HG03575 (cell line): ENCODE measurements around the gene COA3.
"Not testable (repeated sequence)": the region's sequence is repeated elsewhere in the genome, so short reads cannot be mapped to it uniquely, and the experiment has no call there.

ENCODE experiments used
- ATAC-seq: cut with Tn5 transposase; IDR thresholded peaks from one replicate; pipeline ENCODE4 v1.9.1; 2021; ENCODE audit not compliant: unreplicated experiment, insufficient number of reproducible peaks, low FRiP score; ENCODE audit errors: extremely low read depth

Gene COA3

GRCh38 chr17:42783791-42784138 lies 14.7 kb downstream of the COA3 start:
- ATAC-seq, result no peak

GRCh38 chr17:42783062-42783790 lies 15.3 kb downstream of the COA3 start:
- no peak for ATAC-seq

GRCh38 chr17:42782166-42783061 lies 16.1 kb downstream of the COA3 start:
- no peak for ATAC-seq

- ATAC-seq, result no peak
Measured at GRCh38 chr17:42781639-42782165, 16.8 kb downstream of the COA3 start.

GRCh38 chr17:42780851-42781638 lies 17.5 kb downstream of the COA3 start:
- no peak for ATAC-seq

- no peak for ATAC-seq
Measured at GRCh38 chr17:42779936-42780850, 18.3 kb downstream of the COA3 start, which contains the start of gene WNK4. Gene WNK4, plus strand, starts transcription at chr17:42780610. Its CDS starts 89 bp downstream, at chr17:42780699.

GRCh38 chr17:42779304-42779935 lies 19.1 kb downstream of the COA3 start:
- ATAC-seq, result no peak

GRCh38 chr17:42778570-42778969 lies 19.9 kb downstream of the COA3 start:
- no peak for ATAC-seq

GRCh38 chr17:42775534-42776098 lies 22.9 kb downstream of the COA3 start:
- ATAC-seq, result no peak

GRCh38 chr17:42774066-42774745 lies 24.3 kb downstream of the COA3 start:
- ATAC-seq, result no peak

GRCh38 chr17:42773290-42774035 lies 25.0 kb downstream of the COA3 start, which contains the start of gene VPS25:
Gene VPS25, plus strand, starts transcription at chr17:42773449. Its CDS starts 27 bp downstream, at chr17:42773476.
- no peak for ATAC-seq

- ATAC-seq, result no peak
Measured at GRCh38 chr17:42772945-42773289, 25.6 kb downstream of the COA3 start.

GRCh38 chr17:42769964-42770363 lies 28.5 kb downstream of the COA3 start:
- not testable (repeated sequence) for ATAC-seq

- not testable (repeated sequence) for ATAC-seq
Measured at GRCh38 chr17:42768006-42768405, 30.5 kb downstream of the COA3 start.

- ATAC-seq, result no peak
Measured at GRCh38 chr17:42767512-42767911, 31.0 kb downstream of the COA3 start.

GRCh38 chr17:42766124-42766523 lies 32.4 kb downstream of the COA3 start:
- ATAC-seq, result no peak
